Measurements from ENCODE around the gene PEX10. TPM values are rescaled to one million over a fixed set of nuclear protein-coding genes. Genes with fewer than 3 reads are reported as not detected.

The PEX10 gene
- total and polyA plus RNA-seq, 10 of the 15 experiments (the other 5 are each of a cell fraction or from before 2014, with no cell fraction given), result 0.24 to 24.9 (median 16.8) TPM; not detected in 1

- 40% methylated on average over 13 of the region's 13 CpGs for WGBS (ENCODE audit: insufficient coverage, insufficient replicate concordance, low lambda C conversion rate, missing lambda C conversion rate)
- no peak for FAIRE-seq
- no peak for DNase-seq (ENCODE audit: low read depth, low spot score)
- no peak overlapping the region for H3K4me2 ChIP-seq (ENCODE audit: control insufficient read depth, insufficient read depth)
- H3K79me2 ChIP-seq (ENCODE audit: control insufficient read depth, insufficient read depth, low read length), result no peaks in the 10 kb centered on the region
- TF ChIP-seq ELK1 (IDR thresholded peaks at IDR 0.05; ENCODE audit: low read depth, low read length) (no peak), ATF3 (IDR thresholded peaks at IDR 0.05; ENCODE audit: borderline replicate concordance, extremely low read depth, low read depth, low read length) (no peak), JUND (IDR thresholded peaks at IDR 0.05; ENCODE audit: low read depth, low read length) (no peak), ZNF24 (IDR thresholded peaks at IDR 0.05) (no peak), RBBP5 (conservative IDR thresholded peaks at IDR 0.05) (no peak), ZNF384 (IDR thresholded peaks at IDR 0.05; ENCODE audit: borderline replicate concordance, low read depth, low read length) (no peak), BACH1 (IDR thresholded peaks at IDR 0.05; ENCODE audit: borderline replicate concordance) (no peak), ZZZ3 (IDR thresholded peaks at IDR 0.05; ENCODE audit: control insufficient read depth, insufficient read length, low read depth) (no peak), NFYB (IDR thresholded peaks at IDR 0.05; ENCODE audit: insufficient read depth, low read depth, low read length) (no peak), POU2F2 (IDR thresholded peaks at IDR 0.05; ENCODE audit: borderline replicate concordance, low read depth, low read length) (no peak), HCFC1 (IDR thresholded peaks at IDR 0.05; ENCODE audit: low read length) (no peak), RELA (IDR thresholded peaks at IDR 0.05; ENCODE audit: borderline replicate concordance, partially characterized antibody) (no peak), BCL3 (IDR thresholded peaks at IDR 0.05; ENCODE audit: borderline replicate concordance, insufficient read depth, low read depth, low read length, poor library complexity, severe bottlenecking) (no peak), DPF2 (IDR thresholded peaks at IDR 0.05) (no peak), SMAD5 (IDR thresholded peaks at IDR 0.05; ENCODE audit: low read depth) (no peak), IRF3 (IDR thresholded peaks at IDR 0.05) (no peak), MEF2A (IDR thresholded peaks at IDR 0.05; ENCODE audit: insufficient read depth, low read depth, low read length) (no peak), SIX5 (IDR thresholded peaks at IDR 0.05; ENCODE audit: low read depth, low read length, severe bottlenecking) (no peak)
- BruUV-seq (replicated peaks), result no TSS peak
- H3K27ac ChIP-seq (ENCODE audit: control insufficient read depth, insufficient read depth), result no peak overlapping the region
- SMC1A ChIA-PET (ENCODE audit: uncharacterized antibody, unreplicated experiment), result no interaction called here
- no peaks in the 10 kb centered on the region for H3K36me3 ChIP-seq (ENCODE audit: control insufficient read depth in 2 of 2, insufficient read depth in 2 of 2, low read length in 1 of 2)
- no peak overlapping the region for H3K9ac ChIP-seq (ENCODE audit: control insufficient read depth, insufficient read depth, low read length)
- peaks cover 11% of the 10 kb centered on the region for H3K4me1 ChIP-seq (ENCODE audit: control insufficient read depth, insufficient read depth, low read length)
- RAD21 ChIA-PET (ENCODE audit: unreplicated experiment), result no interaction called here
- CTCF ChIA-PET, result interaction anchor here (0.6 kb wide), 1 partner anchor 478 kb away, joined by 3 read pairs; no protein-coding TSS in a partner anchor
- peaks cover 2 to 5% of the 10 kb centered on the region in 2 experiments; a peak in 3 of 4 replicates for H3K27me3 ChIP-seq (replicated peaks in 1 of 2; ENCODE audit: control insufficient read depth in 2 of 2, insufficient read depth in 2 of 2, low read length in 1 of 2)
- intact Hi-C loops (cut with micrococcal nuclease; ENCODE audit: unreplicated experiment) (no loop called here), in situ Hi-C loops (cut with MboI) (no loop called here)
- no peaks in the 10 kb centered on the region for H3K9me3 ChIP-seq (replicated peaks; ENCODE audit: control insufficient read depth, insufficient read depth, low read length)
- POLR2A ChIA-PET, result no interaction called here
- no peak for ATAC-seq
- no peaks in the 10 kb centered on the region for H4K20me1 ChIP-seq (ENCODE audit: control insufficient read depth, insufficient read depth)
- H2AFZ ChIP-seq (ENCODE audit: control insufficient read depth, low read depth, low read length), result no peak overlapping the region
- no peak overlapping the region for H3K4me3 ChIP-seq
Observed at GRCh38 chr1:2441746-2442145, 29.4 kb upstream of the PEX10 start.
